HG03432 (cell line): Measurements from ENCODE around the gene MYO16.

Source experiments
- ATAC-seq: cut with Tn5 transposase; IDR thresholded peaks from one replicate; pipeline ENCODE4 v1.9.1; 2021; ENCODE audit warnings: mild to moderate bottlenecking, moderate library complexity; ENCODE audit not compliant: unreplicated experiment

Gene MYO16

DNA sequence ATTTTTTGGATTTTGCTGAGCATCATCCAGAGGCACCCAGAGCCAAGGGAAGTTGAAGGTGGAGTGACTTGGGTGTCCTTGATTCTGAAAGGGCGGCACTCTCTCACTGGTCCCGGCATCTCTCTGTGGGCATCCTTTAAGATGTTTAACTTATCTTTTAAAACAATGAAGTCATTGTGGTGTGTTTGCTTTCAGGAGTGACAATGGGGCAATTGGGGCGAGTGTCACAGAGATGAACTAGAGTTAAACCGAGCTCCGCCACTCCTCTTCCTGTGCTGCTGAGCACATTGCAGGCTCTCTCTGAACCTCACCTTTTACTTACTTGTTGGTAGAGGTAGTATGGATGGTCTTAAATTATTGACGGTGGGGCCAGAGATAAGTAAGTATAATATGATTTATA is 295.7 kb downstream of the MYO16 start:
- ATAC-seq, result no peak

DNA sequence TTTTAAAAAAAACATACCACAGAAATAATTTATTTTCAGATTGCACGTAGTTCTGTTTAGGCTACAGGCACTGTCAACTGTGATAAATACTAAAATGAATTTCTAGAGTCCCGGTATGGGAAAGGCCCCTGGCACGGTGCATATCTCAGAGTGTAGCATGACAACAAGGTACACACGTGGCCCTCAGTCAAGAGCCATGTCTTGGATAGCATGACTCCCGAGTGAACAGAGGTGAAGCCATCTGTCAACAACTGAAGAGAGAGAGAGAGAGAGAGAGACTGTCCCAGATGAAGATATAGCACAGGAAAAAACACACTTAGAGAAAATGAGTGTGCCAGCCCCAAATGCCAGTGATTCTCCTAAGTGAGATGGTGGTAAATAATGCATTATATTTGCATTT is 297.5 kb downstream of the MYO16 start:
- no peak for ATAC-seq

DNA sequence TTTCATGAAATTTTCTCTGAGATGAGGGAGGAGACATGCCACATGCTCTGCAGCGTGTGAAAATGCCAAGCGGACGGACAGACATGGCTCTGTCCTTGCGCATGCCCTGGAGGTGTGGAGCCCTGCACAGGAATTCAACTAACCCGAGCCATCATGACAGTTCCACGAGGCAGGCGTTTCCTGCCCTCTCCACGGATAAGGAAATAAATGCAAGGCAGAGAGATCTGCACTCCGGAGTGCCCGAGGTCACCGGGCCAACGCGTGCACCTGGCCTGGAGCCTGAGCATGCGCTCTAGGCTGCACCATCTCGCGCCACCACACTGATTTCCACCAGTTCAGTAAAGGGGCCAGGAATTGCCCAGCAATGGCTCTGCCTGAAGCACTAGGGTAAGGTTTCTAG is 298.2 kb downstream of the MYO16 start:
- ATAC-seq, result no peak

DNA sequence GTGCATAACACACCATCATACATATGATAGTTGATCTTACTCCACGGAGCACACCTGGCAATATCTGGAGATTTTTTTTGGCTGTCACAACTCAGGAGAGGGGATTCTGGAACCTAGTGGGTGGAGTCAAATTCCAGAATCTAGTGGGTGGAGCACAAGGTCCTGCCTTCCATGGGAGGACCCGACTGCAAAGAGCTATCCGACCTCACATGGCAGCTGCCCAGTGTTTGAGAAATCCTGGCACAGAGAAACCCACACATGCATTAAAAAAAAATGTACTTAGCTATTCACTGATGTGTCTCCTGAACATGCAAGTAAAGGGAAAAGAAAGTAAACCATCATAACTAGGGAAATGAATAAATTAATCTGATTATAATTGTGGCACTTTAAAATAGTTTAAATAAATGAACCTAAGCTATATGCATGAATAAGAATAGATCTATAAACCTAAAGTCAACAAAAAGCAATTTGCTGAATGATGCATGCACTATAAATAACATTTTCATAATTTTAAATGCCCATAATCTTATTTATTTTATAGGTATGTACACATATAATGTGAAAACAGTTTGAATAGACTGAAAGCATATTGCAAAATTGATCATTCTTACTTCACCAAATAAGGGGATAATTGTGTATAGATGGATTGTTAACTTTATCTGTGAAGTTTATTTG is 300.3 kb downstream of the MYO16 start:
- no peak for ATAC-seq

DNA sequence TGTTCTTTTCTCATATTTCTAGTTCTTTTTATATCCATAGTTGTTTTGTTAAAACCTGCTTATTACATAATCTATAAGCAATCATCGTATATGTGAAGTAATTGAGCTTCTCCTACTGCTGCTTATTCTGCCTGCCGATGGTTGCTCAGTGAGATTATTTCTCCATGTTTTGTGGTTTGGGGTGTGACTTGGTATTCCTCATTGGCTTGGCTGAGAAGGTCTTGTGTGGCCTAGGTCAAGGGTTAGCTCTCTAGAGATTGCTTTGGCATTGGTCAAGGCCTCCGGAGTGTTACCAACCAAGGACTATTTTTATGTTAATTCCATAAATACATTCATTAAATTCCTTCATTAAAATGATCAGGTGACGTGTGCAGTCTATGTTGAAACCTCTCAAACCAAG is 302.8 kb downstream of the MYO16 start:
- ATAC-seq, result no peak

DNA sequence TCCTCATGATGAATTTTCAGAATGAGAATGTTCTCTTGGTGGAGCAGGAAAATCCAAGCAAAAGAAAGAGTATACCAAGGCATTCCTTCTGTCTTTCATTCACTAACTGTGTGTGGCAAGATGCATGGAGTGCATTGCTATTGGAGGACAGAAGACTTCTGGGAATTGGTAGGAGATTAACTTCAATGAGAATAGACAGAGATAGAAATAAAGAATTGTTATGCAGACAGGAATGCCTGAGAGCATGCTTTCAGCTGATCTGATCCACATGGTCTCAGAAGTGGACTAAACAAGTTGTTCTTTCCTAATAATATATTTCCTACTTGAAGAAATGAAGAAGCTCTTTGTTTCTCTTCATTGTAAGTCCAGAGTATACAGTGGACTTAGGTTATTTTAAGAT is 303.6 kb downstream of the MYO16 start:
- no peak for ATAC-seq

DNA sequence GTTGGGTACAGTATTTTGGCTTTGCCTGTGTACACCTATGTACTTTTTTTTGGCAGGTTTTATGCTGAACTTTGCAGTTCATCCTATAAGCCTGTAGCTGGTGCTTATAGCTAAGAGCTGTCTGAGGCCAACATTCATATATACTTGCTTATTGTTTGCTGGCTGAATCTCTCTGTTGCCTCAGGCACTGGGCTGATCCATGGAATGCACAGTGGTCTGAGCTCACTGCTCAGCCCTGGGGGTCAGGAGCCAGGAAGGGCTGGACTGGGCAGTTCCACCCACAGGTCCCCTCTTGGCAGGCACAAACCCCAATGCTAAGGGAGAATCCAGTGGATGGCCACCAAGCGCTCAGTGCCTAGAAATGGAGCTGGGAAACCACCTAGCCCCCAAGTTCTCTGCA is 308.7 kb downstream of the MYO16 start:
- no peak for ATAC-seq

DNA sequence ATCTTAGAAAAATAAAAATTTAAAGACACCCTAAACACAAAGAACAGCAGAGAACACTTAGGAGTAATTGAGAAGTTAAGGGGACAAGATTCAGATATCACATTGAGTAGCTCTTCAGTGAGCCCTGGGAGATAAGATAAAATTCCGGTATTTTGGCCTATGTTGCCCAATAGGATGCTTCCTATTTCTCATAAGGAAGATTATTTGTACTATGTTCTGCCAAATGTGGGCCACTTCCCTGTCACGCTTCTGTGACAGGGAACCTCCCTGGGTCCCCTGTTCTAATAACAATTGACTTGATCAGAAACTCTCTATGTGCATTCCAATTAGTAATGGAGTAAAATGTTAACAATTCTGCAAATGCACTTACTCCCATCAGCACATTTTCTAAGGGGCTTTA is 310.7 kb downstream of the MYO16 start:
- no peak for ATAC-seq

DNA sequence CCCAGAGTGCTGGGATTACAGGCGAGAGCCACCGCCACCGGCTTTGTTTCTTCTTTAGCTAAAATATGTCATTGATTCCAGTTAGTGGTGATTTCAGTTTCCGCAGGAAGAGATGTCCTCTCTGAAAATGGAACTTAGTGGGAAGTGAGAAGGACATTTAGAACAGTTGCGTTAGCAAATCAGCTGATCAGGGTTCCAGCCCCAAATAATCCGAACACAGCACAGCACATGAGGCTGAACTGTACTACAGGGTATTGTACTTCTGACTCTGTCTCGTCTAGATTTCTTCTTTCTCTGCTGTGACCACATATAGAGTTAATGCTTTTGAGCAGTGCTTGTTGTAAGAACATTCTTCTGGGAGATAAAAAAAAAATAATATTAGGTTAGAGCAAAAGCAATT is 314.4 kb downstream of the MYO16 start:
- ATAC-seq, result no peak

DNA sequence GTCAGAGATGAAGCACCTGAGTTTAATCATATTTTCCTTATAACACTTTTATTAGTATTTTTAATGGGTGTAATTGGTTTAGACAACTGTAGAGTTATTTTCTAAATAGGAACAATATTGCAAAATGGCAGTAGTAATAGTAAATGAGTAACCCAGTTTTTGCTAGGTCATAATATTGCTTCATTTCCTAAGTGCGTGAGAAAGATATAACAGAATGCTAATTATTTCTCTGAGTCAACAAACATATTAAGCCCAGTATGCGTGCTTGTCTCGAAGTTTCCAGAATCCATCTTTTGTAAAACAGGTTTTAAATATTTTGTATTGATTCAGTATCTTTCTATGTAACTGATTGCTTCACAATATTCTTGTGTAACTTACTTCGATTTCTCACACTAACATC is 315.3 kb downstream of the MYO16 start:
- ATAC-seq, result no peak

DNA sequence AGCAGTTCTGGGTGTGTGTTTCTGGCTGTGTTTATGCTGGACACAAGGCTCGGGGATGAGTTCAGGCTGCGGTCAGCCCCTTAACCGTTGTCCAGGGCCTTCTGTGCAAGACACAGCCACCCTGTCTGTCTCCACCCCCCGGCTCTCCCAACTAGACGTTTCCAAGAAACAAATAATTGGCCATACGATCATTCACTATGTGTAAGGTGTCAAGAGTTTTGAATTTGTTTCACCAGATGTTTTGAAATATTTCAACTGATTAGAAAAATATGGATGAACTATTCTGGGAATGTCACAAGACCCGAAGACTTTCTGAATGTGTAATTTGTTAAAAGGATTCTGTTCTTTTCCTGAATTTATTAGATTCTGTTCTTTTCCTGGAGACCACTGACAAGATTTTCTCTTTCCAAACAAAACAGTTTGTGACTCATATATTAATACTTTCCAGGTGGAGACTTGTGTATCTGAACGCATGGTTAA is 318.2 kb downstream of the MYO16 start:
- no peak for ATAC-seq

DNA sequence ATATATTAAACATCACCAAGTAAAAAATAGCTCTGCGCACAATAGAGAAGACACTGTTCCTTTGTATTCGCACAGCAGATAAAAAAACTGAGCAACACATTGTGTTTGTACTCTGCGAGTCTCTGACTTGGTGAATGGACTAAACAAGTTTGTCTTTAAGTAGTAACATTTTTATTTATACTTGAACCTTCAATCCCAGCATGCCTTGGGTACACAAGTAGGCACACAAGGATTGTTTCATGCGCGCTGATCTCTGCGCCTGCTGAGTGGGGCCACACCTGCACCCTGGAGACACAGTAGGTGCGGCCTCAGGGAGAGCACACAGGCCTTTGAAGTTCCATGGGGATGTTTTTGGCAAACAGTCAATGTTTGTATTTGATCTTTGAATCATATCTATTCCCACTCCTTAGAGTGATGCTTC is 318.9 kb downstream of the MYO16 start:
- no peak for ATAC-seq

DNA sequence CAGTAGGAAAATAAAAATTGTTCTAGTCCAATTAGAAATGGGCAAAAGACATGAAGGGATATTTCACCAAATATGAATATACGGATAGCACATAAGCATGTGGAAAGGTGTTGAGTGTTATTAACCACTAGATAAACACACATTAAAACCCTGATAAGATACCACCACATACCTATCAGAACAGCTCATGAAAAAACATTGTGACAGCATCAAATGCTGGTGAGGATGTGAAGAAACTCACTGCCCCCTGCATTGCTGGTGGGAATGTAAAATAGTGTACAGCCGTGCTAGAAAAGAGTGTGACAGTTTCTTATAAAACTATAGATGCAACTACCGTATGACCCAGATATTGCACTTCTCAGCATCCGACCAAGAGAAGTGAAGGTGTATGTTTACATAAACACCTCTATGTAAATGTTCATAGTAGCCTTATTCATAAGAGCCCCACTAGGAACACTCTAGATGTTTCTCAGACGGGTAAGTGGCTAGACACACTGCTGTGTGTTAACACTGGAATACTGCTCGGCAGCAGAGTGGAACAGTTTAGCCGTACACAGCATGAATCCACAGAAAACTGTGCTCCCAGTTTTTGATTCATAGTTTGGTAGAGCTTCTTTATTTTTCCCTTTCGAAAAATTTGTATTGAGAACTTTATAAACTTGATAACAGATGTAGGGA is 321.1 kb downstream of the MYO16 start:
- no peak for ATAC-seq

DNA sequence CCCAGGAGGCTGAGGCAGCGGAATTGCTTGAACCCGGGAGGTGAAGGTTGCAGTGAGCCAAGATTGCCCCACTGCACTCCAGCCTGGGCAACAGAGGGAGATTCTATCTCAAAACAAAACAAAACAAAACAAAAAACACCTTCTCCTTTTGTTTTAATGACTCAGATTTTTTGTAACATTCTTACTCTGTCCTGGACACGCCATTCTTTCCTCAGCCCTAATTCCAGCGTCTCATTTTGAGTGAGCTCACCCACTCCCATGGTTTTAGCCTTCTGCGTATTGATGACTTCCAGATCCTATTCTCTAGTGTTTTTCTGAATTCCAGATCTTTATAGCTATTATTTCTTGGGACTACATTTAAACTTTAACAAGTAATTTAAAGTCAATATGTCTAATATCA is 326.3 kb downstream of the MYO16 start:
- no peak for ATAC-seq

DNA sequence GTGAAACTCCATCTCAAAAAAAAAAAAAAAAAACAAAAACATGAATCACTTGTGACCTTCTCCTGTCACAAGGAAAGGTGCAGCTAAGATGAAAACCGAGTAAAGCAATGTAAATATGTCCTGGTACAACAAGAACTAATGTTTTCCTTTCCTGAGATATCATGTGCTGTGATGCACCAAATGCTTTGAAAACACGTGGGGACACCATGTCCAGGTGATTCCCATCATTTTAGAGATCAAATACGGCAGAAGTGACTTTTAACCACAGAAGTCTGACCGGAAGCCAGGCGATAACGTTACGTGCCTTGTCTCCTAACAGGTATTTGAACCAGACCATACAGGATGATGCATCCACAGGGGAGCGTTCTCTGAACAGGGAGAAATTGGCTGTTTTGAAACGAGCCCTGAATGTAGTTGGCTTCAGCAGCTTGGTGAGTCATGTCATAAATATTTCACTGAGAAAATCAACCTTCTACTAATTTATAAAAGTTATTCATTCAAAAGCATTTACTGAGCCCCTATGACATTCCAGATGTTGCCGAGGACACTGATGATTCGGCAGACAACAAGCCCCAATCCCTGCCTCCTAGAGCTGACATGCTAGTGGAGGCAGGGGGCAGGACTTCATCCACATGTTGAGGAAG is 328.1 kb downstream of the MYO16 start:
- no peak for ATAC-seq

DNA sequence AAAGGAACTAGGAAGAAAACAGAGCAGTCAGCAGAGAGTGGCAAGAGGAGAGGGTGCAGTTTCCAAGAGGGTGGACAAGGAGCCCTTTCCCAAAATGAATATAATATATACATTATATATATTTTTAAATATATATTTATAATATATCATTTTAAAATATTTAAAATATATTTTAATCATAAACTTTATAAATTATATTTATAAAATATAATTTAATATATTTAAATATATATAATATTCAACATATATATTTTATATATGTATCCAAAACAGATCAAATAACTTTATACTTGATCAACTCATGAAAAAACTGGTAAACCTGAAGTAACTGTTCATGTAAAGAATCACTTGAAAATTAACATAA is 328.6 kb downstream of the MYO16 start:
- no peak for ATAC-seq

DNA sequence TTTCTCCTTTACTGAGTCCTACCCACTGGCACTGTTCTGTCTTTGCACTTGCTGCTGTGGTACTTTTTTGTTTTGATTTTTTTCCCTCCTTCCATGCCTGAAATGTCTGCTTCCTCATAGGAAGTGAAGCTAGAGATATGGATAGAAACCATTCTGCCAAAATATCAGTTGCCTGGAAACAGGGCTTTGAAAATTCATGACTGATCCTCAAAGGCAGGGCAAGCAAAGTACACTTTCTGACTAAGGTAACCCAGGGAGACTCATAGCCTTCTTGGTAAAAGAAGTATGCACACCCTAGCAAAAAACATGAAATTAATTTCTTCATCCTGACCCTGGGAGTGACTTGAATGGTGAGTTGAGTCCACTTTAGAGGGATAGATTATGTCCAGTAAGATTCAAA is 329.8 kb downstream of the MYO16 start:
- ATAC-seq, result no peak

DNA sequence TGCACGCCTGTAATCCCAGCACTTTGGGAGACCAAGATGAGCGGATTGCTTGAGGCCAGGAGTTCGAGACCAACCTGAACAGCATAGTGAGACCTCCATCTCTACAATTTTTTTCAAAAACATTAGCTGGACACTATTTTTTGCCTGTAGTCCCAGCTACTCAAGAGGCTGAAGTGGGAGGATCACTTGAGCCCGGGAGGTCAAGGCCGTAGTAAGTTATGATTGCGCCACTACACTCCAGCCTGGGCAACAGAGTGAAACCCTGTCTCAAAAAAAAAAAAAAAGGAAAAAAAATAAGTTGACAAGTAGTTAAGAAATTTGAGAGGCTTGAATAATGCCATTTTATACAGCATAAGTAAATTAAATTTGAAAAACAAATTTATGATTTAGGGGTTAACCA is 330.6 kb downstream of the MYO16 start:
- no peak for ATAC-seq

DNA sequence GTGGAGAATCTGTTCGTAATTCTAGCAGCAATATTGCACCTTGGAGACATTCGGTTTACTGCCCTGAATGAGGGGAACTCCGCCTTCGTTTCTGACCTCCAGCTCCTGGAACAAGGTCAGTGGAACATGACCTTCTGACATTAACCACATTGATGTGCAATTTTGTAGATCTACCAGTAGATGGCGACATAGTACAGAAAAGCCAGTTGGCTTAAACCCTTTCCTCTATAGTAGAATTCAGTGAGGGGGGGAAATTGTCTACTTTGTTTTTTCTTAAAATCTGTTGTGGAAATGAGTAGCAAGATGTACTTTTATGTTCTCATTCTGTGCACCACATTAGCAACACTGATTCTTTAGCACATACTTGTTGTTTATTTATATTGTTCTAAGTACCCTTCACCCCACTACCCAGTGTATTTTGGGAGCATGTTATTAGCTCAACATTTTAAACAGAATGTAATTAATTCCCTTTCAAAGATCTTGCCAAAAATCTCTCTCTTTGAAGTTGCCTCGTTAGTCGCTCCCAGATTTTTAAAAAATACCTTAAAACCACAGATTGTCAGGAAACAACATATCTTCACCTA is 332.2 kb downstream of the MYO16 start:
- peak; percentile 88 for ATAC-seq

DNA sequence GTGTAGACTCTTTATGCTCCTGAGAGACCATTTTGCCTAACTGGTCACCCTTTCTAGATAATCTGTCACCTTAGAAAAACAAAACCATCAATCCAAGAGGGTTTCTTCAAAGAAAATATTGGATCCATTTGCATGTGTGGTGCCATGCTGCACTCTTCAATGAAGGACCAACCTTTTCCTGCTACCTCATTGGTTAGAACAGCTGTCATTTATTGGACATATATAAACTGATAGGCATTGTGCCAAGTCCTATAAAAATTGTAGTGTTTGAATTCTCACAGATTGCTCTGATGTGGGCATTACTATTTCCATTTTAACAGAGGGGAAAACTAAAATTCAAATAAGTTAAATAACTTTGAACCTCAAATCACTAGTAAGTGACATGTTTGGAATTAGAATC is 333.2 kb downstream of the MYO16 start:
- no peak for ATAC-seq

DNA sequence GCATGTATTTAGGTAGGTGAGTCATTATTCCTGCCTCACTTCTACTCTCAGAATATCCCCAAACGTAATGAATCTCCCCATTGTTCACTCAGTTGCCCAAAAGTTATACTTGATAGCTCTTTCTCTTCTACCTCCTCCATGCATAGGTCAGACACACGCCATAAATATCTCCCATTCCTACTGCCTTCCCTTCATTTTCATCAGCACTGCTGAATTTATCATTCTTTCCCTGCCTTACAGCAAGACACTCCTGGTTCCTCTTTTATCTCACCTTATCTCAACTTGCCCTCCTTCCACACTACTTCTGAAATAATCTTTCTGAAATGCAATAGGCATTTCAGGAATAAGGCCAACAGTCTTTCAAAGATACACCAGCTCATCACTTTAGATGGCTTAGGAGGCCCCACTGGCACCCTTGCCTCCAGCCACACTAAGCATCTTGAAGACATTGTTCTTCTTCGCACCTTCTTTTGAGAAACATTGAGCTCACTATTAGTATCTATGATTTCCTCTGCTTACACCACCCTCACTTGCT is 333.9 kb downstream of the MYO16 start:
- no peak for ATAC-seq
